Measurements from ENCODE around the gene ABCC2.
"Not testable (repeated sequence)": the region's sequence is repeated elsewhere in the genome, so short reads cannot be mapped to it uniquely, and the experiment has no call there.

The ABCC2 gene

DNA sequence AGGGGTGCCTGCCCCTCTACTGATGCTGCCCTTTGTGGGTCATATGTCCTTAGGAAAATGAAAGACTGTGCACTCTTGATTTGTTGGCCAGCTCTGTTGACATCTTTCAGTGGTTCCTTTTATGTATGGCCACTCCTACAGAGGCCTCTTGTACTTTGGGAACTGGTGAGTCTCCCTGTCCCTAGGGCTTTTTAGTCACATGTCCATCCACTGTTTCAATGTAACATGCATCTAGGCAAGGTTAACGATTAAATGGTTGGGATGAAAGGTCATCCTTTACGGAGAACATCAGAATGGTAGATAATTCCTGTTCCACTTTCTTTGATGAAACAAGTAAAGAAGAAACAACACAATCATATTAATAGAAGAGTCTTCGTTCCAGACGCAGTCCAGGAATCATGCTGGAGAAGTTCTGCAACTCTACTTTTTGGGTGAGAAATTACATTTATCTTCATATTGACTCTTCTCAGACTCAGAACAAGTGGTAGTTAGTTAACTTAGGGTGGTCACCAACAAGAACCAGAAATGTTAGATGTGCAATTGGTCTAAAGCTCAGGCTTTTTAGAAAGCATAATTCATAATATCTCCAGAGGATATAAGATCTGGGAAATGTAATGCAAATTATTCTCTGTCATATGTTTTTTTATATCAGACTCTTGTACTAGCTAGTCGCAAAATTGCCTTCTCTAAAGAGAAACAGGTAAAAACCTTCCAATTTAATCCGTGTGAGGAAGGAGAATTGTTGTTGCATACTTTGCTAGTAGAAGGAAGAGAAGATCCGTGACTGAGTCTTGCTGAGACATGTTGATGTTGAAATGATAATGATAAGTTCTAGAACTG, at the start of gene ABCC2:
ABCC2 (plus strand) TSS at position 194 of the 840 bp plus-strand sequence; CDS start at position 399, 205 bp downstream.
- Histone ChIP-seq H3K27me3 (ENCODE audit: low read depth) (no peaks in the 10 kb centered on the region), H3K36me3 (replicated peaks) (no peaks in the 10 kb centered on the region), H3K4me3 (no peak within 1 kb of the TSS), H3K4me1 (peaks cover 6% of the 10 kb centered on the region), H3K9me3 (0 out of 2 replicates have a peak, but pooled peaks cover 3% of the 10 kb centered on the region)
- DNase-seq (ENCODE audit: low spot score in 2 of 2): no peak
- in situ Hi-C loops (cut with MboI; ENCODE audit: low sequenced_read_pairs): no loop called here

DNA sequence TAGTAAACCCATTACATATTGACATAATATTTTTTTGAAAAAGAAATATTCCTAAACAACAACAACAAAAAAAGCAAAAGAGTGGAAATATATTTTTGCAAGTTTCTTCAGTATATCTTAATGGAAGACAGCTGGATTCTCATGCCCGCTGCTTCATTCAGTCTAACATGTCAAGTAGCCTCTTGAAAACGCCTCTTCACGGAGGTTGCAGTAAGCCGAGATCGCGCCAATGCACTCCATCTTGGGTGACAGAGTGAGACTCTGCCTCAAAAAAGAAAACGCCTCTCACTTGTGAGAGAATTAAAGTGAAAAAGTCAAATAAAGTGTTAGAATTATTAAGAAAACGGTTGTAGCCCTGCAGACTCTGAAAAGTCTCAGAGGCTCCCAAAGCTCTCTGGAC, 49.1 kb upstream of the ABCC2 start:
- Histone ChIP-seq H3K4me1 (peaks cover 4% of the 10 kb centered on the region; the same call in 1 of the 2 replicates), H3K4me3 (peak overlapping the region; percentile 66), H3K27me3 (ENCODE audit: low read depth) (no peaks in the 10 kb centered on the region), H3K36me3 (replicated peaks) (peaks cover 29% of the 10 kb centered on the region), H3K9me3 (no peaks in the 10 kb centered on the region)
- in situ Hi-C loops (cut with MboI; ENCODE audit: low sequenced_read_pairs): no loop called here
- DNase-seq (ENCODE audit: low spot score in 2 of 2): peak in 1 of 2 experiments; percentile 13

DNA sequence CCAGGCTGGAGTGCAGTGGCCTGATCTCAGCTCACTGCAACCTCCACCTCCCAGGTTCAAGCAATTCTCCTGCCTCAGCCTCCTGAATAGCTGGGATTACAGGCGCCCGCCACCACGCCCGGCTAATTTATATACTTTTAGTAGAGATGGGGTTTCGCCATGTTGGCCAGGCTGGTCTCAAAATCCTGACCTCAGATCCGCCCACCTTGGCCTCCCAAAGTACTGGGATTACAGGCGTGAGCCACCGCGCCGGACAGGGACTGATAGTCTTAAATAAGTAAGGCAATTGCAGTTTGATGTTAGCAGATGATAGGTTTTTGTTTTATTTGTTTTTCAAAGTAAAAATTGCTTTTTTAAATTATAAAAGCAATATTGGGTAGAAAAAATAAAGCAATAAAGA, 48.3 kb upstream of the ABCC2 start:
- DNase-seq (ENCODE audit: low spot score in 2 of 2); in situ Hi-C loops (cut with MboI; ENCODE audit: low sequenced_read_pairs); H3K4me3 ChIP-seq; H3K4me1 ChIP-seq; H3K9me3 ChIP-seq; H3K27me3 ChIP-seq (ENCODE audit: low read depth): not testable (repeated sequence)
- H3K36me3 ChIP-seq (replicated peaks): peaks cover 29% of the 10 kb centered on the region

DNA sequence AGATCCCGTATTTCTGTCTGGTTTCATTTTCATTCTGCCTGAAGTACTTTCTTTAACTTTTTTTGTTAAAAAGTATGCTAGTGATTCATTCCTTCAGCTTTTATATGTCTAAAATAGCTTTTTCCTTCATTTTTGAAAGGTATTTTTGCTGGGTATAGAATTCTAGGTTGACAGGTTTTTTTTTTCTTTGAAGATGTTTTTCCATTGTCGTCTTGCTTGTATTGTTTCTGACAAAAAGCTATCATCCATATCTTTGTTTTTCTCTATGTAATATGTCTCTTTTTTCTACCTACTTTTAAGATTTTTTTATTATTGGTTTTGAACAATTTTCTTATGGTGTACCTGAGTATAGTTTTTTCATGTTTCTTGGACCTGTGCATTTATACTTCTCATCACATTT, 42.2 kb upstream of the ABCC2 start:
- H3K9me3 ChIP-seq: peaks cover 3% of the 10 kb centered on the region
- peaks cover 16% of the 10 kb centered on the region for H3K4me1 ChIP-seq
- DNase-seq (ENCODE audit: low spot score in 2 of 2): no peak
- no peak overlapping the region for H3K4me3 ChIP-seq
- in situ Hi-C loops (cut with MboI; ENCODE audit: low sequenced_read_pairs): no loop called here
- H3K27me3 ChIP-seq (ENCODE audit: low read depth): no peaks in the 10 kb centered on the region
- peaks cover 78% of the 10 kb centered on the region for H3K36me3 ChIP-seq (replicated peaks)

DNA sequence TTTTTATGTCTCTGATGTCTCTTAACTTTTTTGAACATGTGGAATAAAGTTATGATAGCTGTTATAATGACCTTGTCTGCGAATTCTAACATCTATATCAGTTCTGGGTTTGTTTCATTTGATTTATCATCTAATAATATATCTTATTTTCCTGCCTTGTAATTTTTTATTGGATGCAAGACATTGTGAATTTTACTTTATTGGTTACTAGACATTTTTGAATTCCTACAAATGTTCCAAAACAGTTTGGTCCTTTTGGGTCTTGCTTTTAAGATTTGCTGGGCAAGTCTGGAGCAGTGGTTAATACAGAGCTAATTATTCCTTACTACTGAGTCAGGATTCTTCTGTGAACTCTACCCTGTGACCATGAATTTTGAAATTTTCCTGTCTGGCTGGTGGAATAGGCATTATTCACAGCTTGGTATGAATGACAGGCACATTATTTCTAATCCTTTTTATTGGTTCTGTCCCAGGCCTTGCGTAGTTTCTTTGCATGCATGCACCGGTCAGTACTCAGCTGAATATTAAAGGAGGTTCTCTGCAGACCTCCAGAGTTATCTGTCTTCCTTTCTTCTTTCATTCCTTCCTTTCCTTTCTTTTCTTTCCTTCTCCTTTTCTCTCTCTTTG, 41.4 kb upstream of the ABCC2 start:
- no peak for DNase-seq (ENCODE audit: low spot score in 2 of 2)
- peaks cover 3% of the 10 kb centered on the region for H3K9me3 ChIP-seq
- peaks cover 84% of the 10 kb centered on the region for H3K36me3 ChIP-seq (replicated peaks)
- no peaks in the 10 kb centered on the region for H3K27me3 ChIP-seq (ENCODE audit: low read depth)
- H3K4me3 ChIP-seq: no peak overlapping the region
- in situ Hi-C loops (cut with MboI; ENCODE audit: low sequenced_read_pairs): no loop called here
- H3K4me1 ChIP-seq: peaks cover 16% of the 10 kb centered on the region

DNA sequence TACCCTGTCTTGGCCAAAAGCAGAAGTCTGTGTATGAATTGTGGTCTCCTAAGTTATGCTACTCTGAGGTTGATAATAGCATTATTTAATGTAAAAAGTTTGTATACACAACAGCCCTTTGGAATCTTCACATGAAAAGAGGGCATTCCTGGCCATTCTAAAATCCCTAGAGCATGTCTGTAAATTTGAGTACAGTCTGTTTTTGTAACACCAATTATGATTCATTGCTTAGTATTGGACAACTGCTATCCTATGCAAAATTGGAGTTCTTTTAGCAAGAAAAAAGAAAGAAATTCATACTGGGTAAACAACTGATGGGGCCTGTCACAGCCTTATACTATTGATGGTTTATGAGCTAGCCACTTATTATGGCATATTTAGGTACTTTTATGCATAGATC, 40.2 kb upstream of the ABCC2 start:
- Histone ChIP-seq H3K4me1 (peaks cover 16% of the 10 kb centered on the region), H3K36me3 (replicated peaks) (peaks cover 82% of the 10 kb centered on the region), H3K9me3 (peaks cover 3% of the 10 kb centered on the region), H3K4me3 (no peak overlapping the region), H3K27me3 (ENCODE audit: low read depth) (no peaks in the 10 kb centered on the region)
- DNase-seq (ENCODE audit: low spot score in 2 of 2): peak in 1 of 2 experiments; percentile 38
- in situ Hi-C loops (cut with MboI; ENCODE audit: low sequenced_read_pairs): no loop called here

DNA sequence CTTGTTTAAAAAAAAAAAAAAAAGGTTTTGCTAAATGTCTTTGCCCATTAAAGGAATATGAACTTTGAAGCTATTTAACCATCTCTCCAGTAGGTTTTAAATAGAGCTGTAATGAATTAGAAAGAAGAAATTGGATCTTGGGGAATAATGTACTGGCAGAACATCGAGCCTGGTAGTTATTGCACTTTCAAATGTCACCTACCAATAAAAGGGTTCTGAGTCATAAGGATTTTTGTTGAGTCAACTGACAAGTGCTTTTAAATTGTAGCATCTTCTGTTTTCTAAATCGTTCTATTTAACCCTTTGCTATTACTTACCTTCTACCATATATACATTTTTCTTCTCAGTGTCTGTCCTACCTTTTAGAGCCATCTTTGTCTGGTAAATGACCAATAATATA, 39.7 kb upstream of the ABCC2 start:
- Histone ChIP-seq H3K4me3 (no peak overlapping the region), H3K27me3 (ENCODE audit: low read depth) (no peaks in the 10 kb centered on the region), H3K4me1 (peaks cover 16% of the 10 kb centered on the region), H3K36me3 (replicated peaks) (peaks cover 82% of the 10 kb centered on the region), H3K9me3 (peaks cover 3% of the 10 kb centered on the region)
- in situ Hi-C loops (cut with MboI; ENCODE audit: low sequenced_read_pairs): no loop called here
- DNase-seq (ENCODE audit: low spot score in 2 of 2): no peak

DNA sequence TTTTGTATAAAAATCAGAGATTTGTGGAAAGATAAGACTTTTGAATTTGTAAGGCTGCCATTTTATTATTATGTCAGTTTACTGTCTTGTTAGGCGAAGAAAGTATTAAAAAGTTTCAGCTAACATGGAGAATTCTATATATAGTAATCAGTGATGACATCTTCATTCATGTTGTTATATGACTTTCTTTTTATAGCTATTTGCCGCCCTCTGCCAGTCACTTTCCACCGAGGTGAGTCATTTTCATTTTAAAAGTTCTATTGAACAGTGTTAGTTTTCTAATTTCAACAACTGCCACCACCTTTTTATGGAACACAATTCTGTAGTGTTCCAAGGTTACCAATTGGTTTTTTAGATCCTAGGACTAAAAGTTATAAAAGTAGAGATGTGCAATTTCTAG, 38.6 kb upstream of the ABCC2 start:
- H3K36me3 ChIP-seq (replicated peaks): peaks cover 85% of the 10 kb centered on the region
- peaks cover 3% of the 10 kb centered on the region for H3K9me3 ChIP-seq
- in situ Hi-C loops (cut with MboI; ENCODE audit: low sequenced_read_pairs): no loop called here
- H3K4me1 ChIP-seq: peaks cover 16% of the 10 kb centered on the region
- DNase-seq (ENCODE audit: low spot score in 2 of 2): no peak
- H3K27me3 ChIP-seq (ENCODE audit: low read depth): no peaks in the 10 kb centered on the region
- no peak overlapping the region for H3K4me3 ChIP-seq

DNA sequence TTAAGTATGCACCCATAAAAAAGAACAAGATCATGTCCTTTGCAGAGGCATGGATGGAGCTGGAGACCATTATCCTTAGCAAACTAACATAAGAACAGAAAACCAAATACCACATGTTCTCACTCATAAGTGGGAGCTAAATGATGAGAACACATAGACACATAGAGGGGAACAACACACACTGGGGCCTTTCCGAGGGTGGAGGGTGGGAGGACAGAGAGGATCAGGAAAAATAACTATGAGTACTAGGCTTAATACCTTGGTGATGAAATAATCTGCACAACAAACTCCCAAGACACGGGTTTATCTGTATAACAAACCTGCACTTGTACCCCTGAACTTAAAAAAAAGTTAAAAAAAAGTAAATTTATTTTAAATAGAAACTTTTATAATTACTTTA, 36.3 kb upstream of the ABCC2 start:
- in situ Hi-C loops (cut with MboI; ENCODE audit: low sequenced_read_pairs): not testable (repeated sequence)

DNA sequence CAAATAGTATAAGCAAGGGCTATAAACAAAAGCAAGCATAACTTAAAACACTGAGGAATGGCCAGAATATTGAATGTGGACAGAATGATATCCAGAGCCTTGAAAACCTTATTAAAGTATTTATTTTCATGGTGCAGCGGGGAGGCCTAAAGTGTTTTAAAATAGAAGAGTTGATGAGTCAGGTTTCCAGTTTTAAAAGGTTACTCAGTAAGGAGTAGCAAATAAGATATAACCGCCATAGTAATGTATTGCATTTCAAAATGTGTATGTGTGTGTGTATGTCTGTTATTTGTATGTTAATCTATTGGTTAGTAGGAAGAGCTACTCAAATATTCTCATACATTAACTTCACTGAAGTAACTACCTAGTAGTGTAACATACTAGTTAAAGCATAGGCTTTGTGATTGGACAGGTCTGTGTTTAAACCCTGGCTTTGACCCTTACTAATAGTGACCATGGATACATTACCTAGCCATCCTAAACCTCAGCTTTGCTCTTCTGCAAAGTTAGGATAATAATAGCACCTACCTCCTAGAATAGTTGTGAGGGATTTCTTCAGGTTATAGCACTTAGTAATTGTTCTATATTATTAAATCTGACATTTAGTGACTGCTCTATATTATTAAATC, 33.5 kb upstream of the ABCC2 start:
- Histone ChIP-seq H3K36me3 (replicated peaks) (peaks cover 62% of the 10 kb centered on the region), H3K9me3 (no peaks in the 10 kb centered on the region), H3K4me3 (no peak overlapping the region), H3K27me3 (ENCODE audit: low read depth) (no peaks in the 10 kb centered on the region), H3K4me1 (no peaks in the 10 kb centered on the region)
- in situ Hi-C loops (cut with MboI; ENCODE audit: low sequenced_read_pairs): no loop called here
- DNase-seq (ENCODE audit: low spot score in 2 of 2): no peak

More for the DNA sequence above, 36.3 kb upstream of the ABCC2 start:
- H3K9me3 ChIP-seq; H3K27me3 ChIP-seq (ENCODE audit: low read depth); H3K4me3 ChIP-seq; DNase-seq (ENCODE audit: low spot score in 2 of 2): not testable (repeated sequence)
- Histone ChIP-seq H3K4me1 (peaks cover 16% of the 10 kb centered on the region), H3K36me3 (replicated peaks) (peaks cover 71% of the 10 kb centered on the region)

DNA sequence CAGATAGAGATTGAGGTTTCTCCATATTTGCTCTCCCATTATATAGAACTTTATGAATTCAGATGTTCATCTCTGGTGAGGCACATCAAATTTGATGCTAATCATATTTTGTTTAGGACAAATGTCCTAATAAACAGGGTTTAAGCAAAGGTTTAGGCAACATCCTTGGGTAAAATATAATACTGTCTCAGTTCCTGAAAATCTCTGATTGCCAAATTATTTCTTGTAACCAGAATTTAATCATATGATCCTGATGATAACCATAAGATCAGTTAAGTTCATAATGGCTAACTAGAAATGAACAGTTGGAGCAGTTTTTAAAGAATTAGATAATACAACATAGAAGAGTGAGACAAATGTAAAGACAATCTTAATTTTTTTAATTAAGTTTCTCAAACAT, 31.8 kb upstream of the ABCC2 start:
- no peak overlapping the region for H3K4me3 ChIP-seq
- DNase-seq (ENCODE audit: low spot score in 2 of 2): no peak
- in situ Hi-C loops (cut with MboI; ENCODE audit: low sequenced_read_pairs): no loop called here
- H3K36me3 ChIP-seq (replicated peaks): peaks cover 57% of the 10 kb centered on the region
- H3K9me3 ChIP-seq: no peaks in the 10 kb centered on the region
- no peaks in the 10 kb centered on the region for H3K27me3 ChIP-seq (ENCODE audit: low read depth)
- H3K4me1 ChIP-seq: no peaks in the 10 kb centered on the region

DNA sequence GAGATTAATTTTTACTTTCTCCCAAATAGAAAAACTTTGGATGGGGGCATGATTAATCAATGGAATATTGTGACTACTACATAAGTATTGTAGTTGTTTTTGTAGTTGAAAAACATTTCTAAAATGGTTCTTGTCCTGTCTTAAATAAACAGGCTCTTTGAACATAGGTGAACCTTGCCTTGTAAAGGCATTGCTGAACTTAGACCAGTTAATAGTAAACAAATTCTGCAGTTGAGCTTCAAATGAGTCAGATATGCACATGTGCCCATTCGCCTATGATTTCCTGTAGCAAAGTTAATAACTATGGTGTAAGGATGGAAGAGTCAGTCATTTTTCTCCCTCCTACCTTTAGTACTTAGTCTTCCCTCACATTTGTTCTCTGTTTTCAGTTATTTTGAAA, 27.8 kb upstream of the ABCC2 start:
- peaks cover 11% of the 10 kb centered on the region; the same call in 1 of the 2 replicates for H3K4me1 ChIP-seq

DNA sequence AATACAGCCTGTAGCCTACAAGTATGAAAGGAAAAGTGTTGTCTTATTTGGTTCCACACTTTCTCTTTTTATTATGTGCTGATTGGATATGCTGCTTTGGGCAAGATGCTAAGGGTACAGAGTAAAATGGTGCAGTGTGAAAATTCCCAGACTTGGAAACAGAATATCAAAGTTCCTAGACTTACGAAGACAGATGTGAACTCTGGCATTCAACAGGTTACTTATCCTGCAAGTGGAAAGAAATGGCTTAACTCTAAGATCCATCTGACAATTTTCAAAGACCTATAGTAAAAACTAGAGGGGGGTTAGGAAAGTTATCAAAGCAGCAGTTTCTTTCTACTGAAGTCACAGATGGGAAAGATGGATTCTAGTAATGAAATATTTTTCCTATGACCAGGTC, 26.3 kb upstream of the ABCC2 start:
- H3K4me1 ChIP-seq: peaks cover 11% of the 10 kb centered on the region; the same call in 1 of the 2 replicates
- in situ Hi-C loops (cut with MboI; ENCODE audit: low sequenced_read_pairs): no loop called here
- no peaks in the 10 kb centered on the region for H3K27me3 ChIP-seq (ENCODE audit: low read depth)
- DNase-seq (ENCODE audit: low spot score in 2 of 2): no peak
- peaks cover 34% of the 10 kb centered on the region for H3K36me3 ChIP-seq (replicated peaks)
- no peaks in the 10 kb centered on the region for H3K9me3 ChIP-seq
- H3K4me3 ChIP-seq: no peak overlapping the region

More for the DNA sequence above, 27.8 kb upstream of the ABCC2 start:
- in situ Hi-C loops (cut with MboI; ENCODE audit: low sequenced_read_pairs): no loop called here
- Histone ChIP-seq H3K27me3 (ENCODE audit: low read depth) (no peaks in the 10 kb centered on the region), H3K36me3 (replicated peaks) (peaks cover 35% of the 10 kb centered on the region), H3K4me3 (no peak overlapping the region), H3K9me3 (no peaks in the 10 kb centered on the region)
- no peak for DNase-seq (ENCODE audit: low spot score in 2 of 2)

All from HAP-1 (cell line).